Stimulated activated naive CD8-positive, alpha-beta T cell treated with anti-CD3 and anti-CD28 coated beads, Interleukin-15, Interleukin-2, amounts not matched to agents 100 ng/mL and 50 ng/mL, for 24 hours (primary cell): ENCODE measurements around the gene KCNH2.
"Not testable (repeated sequence)": the region's sequence is repeated elsewhere in the genome, so short reads cannot be mapped to it uniquely, and the experiment has no call there.

Source experiments
- H3K27ac Mint-ChIP-seq: one replicate; pipeline ENCODE4 v1.8.0; 2021; ENCODE audit warnings: mild to moderate bottlenecking, mixed read lengths
- H3K27me3 Mint-ChIP-seq: one replicate; pipeline ENCODE4 v1.8.0; 2021; ENCODE audit warnings: mixed read lengths
- H3K36me3 Mint-ChIP-seq: one replicate; pipeline ENCODE4 v1.8.0; 2021; ENCODE audit warnings: low read depth, mixed read lengths
- H3K4me1 Mint-ChIP-seq: one replicate; pipeline ENCODE4 v1.8.0; 2021; ENCODE audit warnings: low read depth, mixed read lengths
- H3K4me3 Mint-ChIP-seq: one replicate; pipeline ENCODE4 v1.8.0; 2021; ENCODE audit warnings: mild to moderate bottlenecking, mixed read lengths
- H3K9me3 Mint-ChIP-seq: one replicate; pipeline ENCODE4 v1.8.0; 2021; ENCODE audit warnings: mixed read lengths

Gene KCNH2

DNA sequence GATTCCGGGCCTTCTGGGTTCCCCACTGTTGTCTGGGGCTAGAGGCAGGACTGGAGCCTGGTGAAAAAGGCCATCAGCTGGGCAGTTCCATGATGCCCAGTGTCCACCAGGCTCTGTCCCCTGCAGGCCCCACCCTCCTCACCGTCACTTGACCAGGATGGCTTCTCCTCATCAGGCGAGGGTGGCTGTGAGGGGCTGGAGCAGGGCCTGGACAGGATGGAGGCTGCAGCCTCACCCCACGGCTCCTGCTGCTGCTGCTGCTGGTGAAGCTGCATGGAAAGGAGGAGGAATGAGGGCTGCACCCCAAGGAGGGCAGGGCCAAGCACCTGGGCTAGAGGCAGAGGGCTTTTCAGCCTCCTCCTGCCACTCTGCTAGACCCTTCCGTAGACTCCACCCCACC lies 37.8 kb upstream of the KCNH2 start:
- Mint-ChIP-seq H3K27ac (no peak overlapping the region), H3K4me1 (peaks cover 71% of the 10 kb centered on the region), H3K4me3 (no peak overlapping the region), H3K9me3 (no peaks in the 10 kb centered on the region), H3K27me3 (peaks cover 21% of the 10 kb centered on the region), H3K36me3 (no peaks in the 10 kb centered on the region)

- Mint-ChIP-seq H3K27ac (peak overlapping the region; percentile 82), H3K27me3 (peaks cover 11% of the 10 kb centered on the region), H3K9me3 (no peaks in the 10 kb centered on the region), H3K4me3 (peak overlapping the region; percentile 3), H3K4me1 (peaks cover 81% of the 10 kb centered on the region), H3K36me3 (no peaks in the 10 kb centered on the region)
Measured at GRCh38 chr7:151014950-151015349, 36.8 kb upstream of the KCNH2 start.

DNA sequence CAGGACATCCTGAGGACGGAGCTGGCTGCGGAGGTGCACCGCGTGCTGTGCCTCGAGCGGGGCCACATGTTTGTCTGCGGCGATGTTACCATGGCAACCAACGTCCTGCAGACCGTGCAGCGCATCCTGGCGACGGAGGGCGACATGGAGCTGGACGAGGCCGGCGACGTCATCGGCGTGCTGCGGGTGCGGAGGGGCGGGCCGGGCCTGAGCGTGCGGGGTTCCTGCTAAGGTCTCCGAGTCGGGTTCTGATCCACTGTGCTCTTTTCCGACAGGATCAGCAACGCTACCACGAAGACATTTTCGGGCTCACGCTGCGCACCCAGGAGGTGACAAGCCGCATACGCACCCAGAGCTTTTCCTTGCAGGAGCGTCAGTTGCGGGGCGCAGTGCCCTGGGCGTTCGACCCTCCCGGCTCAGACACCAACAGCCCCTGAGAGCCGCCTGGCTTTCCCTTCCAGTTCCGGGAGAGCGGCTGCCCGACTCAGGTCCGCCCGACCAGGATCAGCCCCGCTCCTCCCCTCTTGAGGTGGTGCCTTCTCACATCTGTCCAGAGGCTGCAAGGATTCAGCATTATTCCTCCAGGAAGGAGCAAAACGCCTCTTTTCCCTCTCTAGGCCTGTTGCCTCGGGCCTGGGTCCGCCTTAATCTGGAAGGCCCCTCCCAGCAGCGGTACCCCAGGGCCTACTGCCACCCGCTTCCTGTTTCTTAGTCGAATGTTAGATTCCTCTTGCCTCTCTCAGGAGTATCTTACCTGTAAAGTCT lies 35.8 kb upstream of the KCNH2 start:
- Mint-ChIP-seq H3K36me3 (no peaks in the 10 kb centered on the region), H3K9me3 (no peaks in the 10 kb centered on the region), H3K4me1 (peaks cover 79% of the 10 kb centered on the region), H3K27ac (peak overlapping the region; percentile 82), H3K4me3 (peak overlapping the region; percentile 83), H3K27me3 (peaks cover 5% of the 10 kb centered on the region)

DNA sequence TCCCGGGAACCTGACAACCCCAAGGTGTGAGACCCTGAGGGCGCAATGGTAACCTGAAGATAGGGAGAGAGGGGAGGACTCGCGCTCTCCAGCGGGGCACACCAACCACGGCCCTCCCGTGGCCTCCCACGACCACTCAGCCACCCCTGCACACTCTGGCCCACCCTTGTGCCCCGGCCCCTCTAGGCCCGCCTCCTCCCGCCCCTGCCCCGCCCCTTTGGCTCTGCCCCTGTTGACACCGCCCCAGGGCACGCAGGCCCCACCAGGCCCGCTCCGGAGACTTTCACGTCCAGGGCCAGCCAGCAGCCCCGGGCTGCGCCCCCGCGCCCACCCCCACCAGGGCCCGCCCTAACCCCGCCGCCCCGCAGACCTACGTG lies 35.2 kb upstream of the KCNH2 start:
- Mint-ChIP-seq H3K4me1 (peaks cover 81% of the 10 kb centered on the region), H3K4me3 (peak overlapping the region; percentile 83), H3K36me3 (no peaks in the 10 kb centered on the region), H3K27ac (no peak overlapping the region), H3K9me3 (no peaks in the 10 kb centered on the region), H3K27me3 (peaks cover 2% of the 10 kb centered on the region)

- H3K27ac Mint-ChIP-seq = no peak overlapping the region
- no peaks in the 10 kb centered on the region for H3K9me3 Mint-ChIP-seq
- no peaks in the 10 kb centered on the region for H3K36me3 Mint-ChIP-seq
- peaks cover 81% of the 10 kb centered on the region for H3K4me1 Mint-ChIP-seq
- no peaks in the 10 kb centered on the region for H3K27me3 Mint-ChIP-seq
- H3K4me3 Mint-ChIP-seq = peak overlapping the region; percentile 36
Measured at GRCh38 chr7:151012911-151013347, 34.8 kb upstream of the KCNH2 start.

- Mint-ChIP-seq H3K36me3 (no peaks in the 10 kb centered on the region), H3K27ac (peak overlapping the region; percentile 49), H3K9me3 (no peaks in the 10 kb centered on the region), H3K4me1 (peaks cover 81% of the 10 kb centered on the region), H3K4me3 (peak overlapping the region; percentile 36), H3K27me3 (no peaks in the 10 kb centered on the region)
Measured at GRCh38 chr7:151012031-151012692, 34.0 kb upstream of the KCNH2 start.

DNA sequence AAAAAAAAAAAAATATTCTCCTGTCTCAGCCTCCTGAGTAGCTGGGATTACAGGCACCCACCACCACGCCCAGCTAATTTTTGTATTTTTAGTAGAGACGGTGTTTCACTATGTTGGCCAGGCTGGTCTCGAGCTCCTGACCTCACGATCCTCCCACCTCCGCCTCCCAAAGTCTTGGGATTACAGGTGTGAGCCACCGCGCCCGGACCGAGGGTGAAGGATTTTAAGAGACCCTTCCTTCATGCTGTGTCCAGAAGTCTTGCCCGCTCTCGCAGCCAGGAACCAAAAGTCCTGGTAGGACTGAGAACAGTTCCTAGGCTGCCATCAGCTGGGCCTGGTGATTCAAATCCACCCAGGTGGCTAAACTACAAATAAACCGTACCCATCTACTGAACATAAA lies 33.5 kb upstream of the KCNH2 start:
- H3K4me3 Mint-ChIP-seq, H3K27ac Mint-ChIP-seq, H3K27me3 Mint-ChIP-seq, H3K36me3 Mint-ChIP-seq, H3K9me3 Mint-ChIP-seq: not testable (repeated sequence)
- peaks cover 78% of the 10 kb centered on the region for H3K4me1 Mint-ChIP-seq

DNA sequence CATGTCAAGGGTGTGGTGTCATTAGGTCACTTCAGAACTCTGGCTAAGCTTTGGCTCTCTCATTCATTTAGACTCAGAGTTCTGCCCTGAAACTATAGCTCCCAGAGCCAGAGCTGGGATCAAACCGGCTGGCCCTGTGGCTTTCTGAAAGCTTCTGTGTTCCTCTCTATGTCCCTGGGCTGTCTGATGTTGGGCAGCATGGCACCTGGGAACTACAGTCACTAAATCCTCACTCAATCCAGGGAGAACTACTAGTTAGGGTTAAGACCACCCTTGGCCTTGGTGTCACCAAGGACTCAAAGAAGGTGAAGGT lies 32.9 kb upstream of the KCNH2 start:
- H3K4me1 Mint-ChIP-seq = peaks cover 73% of the 10 kb centered on the region
- no peaks in the 10 kb centered on the region for H3K9me3 Mint-ChIP-seq
- no peaks in the 10 kb centered on the region for H3K36me3 Mint-ChIP-seq
- H3K27ac Mint-ChIP-seq = peak overlapping the region; percentile 31
- no peaks in the 10 kb centered on the region for H3K27me3 Mint-ChIP-seq
- H3K4me3 Mint-ChIP-seq = peak overlapping the region; percentile 54

GRCh38 chr7:151010307-151011096 lies 32.4 kb upstream of the KCNH2 start:
- Mint-ChIP-seq H3K27ac (peak overlapping the region; percentile 31), H3K4me3 (peak overlapping the region; percentile 54), H3K27me3 (no peaks in the 10 kb centered on the region), H3K9me3 (no peaks in the 10 kb centered on the region), H3K4me1 (peaks cover 71% of the 10 kb centered on the region), H3K36me3 (no peaks in the 10 kb centered on the region)

- no peaks in the 10 kb centered on the region for H3K27me3 Mint-ChIP-seq
- H3K4me3 Mint-ChIP-seq = no peak overlapping the region
- no peak overlapping the region for H3K27ac Mint-ChIP-seq
- H3K4me1 Mint-ChIP-seq = peaks cover 65% of the 10 kb centered on the region
- H3K9me3 Mint-ChIP-seq = no peaks in the 10 kb centered on the region
- H3K36me3 Mint-ChIP-seq = no peaks in the 10 kb centered on the region
Measured at GRCh38 chr7:151010037-151010306, 31.9 kb upstream of the KCNH2 start.

- Mint-ChIP-seq H3K27ac (no peak overlapping the region), H3K27me3 (no peaks in the 10 kb centered on the region), H3K4me3 (no peak overlapping the region), H3K4me1 (peaks cover 61% of the 10 kb centered on the region), H3K9me3 (no peaks in the 10 kb centered on the region), H3K36me3 (no peaks in the 10 kb centered on the region)
Measured at GRCh38 chr7:151009327-151010036, 31.4 kb upstream of the KCNH2 start.

GRCh38 chr7:151008511-151009323 lies 30.6 kb upstream of the KCNH2 start:
- no peaks in the 10 kb centered on the region for H3K27me3 Mint-ChIP-seq
- peak overlapping the region; percentile 84 for H3K27ac Mint-ChIP-seq
- H3K4me3 Mint-ChIP-seq = peak overlapping the region; percentile 78
- peaks cover 53% of the 10 kb centered on the region for H3K4me1 Mint-ChIP-seq
- H3K36me3 Mint-ChIP-seq = no peaks in the 10 kb centered on the region
- H3K9me3 Mint-ChIP-seq = no peaks in the 10 kb centered on the region

DNA sequence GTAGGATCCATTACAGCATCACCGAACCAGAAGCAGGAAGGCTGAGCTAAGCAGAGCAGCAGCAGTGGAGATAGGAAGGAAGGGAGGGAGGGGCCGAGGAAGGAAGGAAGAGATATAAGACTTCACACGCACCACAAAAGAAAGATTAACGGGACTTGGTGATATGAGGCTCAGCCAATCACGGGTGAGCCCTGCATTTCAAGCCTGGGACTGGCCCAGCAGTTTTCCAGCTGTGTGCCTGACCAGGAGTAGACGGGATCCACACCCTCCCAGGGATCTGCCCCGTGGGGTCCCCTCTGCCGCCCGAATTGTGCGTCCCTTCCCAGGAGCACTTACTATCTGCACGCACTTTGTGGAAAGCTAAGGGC lies 30.0 kb upstream of the KCNH2 start:
- peaks cover 49% of the 10 kb centered on the region for H3K4me1 Mint-ChIP-seq
- no peaks in the 10 kb centered on the region for H3K36me3 Mint-ChIP-seq
- H3K9me3 Mint-ChIP-seq = no peaks in the 10 kb centered on the region
- peak overlapping the region; percentile 84 for H3K27ac Mint-ChIP-seq
- H3K4me3 Mint-ChIP-seq = peak overlapping the region; percentile 78
- H3K27me3 Mint-ChIP-seq = no peaks in the 10 kb centered on the region

DNA sequence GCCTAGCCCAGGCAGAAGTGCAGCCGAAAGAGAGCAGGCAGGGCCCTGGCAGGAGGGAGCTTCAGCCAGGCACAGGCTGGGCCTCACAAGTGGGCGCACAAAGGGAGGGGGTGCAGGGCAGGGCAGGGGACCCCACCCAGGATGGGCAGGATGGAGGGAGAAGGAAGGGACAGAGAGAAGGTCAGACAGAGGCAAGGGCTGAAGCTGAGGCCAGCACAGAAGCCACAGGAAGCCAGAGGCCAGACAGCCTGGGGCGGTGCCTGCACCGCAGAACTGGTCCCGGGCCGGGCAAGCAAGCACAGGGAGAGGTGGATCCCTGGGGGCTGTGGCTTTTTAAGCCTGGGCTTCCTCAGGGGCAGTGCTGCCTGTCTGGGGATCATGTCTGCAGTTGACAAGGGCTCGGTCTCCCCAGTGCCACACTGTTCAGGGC lies 29.4 kb upstream of the KCNH2 start:
- peak overlapping the region; percentile 78 for H3K4me3 Mint-ChIP-seq
- H3K27me3 Mint-ChIP-seq = no peaks in the 10 kb centered on the region
- H3K27ac Mint-ChIP-seq = peak overlapping the region; percentile 84
- no peaks in the 10 kb centered on the region for H3K9me3 Mint-ChIP-seq
- peaks cover 43% of the 10 kb centered on the region for H3K4me1 Mint-ChIP-seq
- H3K36me3 Mint-ChIP-seq = no peaks in the 10 kb centered on the region
